ENCODE data around the gene LYRM1.

DNA sequence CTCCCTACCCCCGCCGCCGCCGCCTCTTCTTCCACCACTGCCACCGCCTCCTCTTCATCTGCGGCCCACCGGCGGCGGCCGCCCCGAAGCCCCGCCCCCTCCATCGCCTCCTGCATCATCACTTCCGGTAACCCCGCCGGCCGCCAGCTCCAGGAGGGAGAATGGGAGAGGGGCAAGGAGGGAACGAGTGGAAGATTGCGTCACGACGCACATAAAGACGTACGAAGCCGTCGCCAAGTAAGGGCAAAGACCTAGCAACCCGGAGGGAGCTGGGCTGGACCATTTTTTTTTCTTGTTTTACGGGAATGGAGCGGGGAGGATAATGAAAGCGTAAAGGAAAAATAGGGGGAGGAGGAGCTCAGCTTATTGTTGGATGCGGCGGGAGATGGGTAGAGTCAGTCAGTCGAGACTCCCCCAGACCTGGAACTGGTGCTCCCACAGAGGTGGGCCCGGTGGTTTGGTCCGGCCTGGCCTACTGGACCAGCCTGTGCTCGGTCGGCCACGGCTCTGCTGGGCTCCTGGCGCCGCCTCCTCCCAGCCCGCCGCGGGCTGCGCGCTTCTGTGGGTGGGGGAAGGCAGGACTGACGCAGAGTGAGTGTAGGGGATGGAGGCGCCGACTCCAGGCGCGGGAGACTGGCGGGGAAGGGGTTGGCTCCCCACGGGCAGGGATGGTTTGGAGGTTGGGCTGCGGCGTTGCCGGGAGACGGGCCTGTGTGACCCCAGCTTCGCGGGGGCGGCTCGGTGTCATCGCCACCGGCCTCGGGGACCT, at the start of gene LYRM1, which contains the start of gene DCUN1D3:
- TF ChIP-seq, protein P1, sequence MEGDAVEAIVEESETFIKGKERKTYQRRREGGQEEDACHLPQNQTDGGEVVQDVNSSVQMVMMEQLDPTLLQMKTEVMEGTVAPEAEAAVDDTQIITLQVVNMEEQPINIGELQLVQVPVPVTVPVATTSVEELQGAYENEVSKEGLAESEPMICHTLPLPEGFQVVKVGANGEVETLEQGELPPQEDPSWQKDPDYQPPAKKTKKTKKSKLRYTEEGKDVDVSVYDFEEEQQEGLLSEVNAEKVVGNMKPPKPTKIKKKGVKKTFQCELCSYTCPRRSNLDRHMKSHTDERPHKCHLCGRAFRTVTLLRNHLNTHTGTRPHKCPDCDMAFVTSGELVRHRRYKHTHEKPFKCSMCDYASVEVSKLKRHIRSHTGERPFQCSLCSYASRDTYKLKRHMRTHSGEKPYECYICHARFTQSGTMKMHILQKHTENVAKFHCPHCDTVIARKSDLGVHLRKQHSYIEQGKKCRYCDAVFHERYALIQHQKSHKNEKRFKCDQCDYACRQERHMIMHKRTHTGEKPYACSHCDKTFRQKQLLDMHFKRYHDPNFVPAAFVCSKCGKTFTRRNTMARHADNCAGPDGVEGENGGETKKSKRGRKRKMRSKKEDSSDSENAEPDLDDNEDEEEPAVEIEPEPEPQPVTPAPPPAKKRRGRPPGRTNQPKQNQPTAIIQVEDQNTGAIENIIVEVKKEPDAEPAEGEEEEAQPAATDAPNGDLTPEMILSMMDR (IDR thresholded peaks at IDR 0.05; ENCODE audit: poor library complexity, severe bottlenecking), result no peak
- peak; percentile 83 for TF ChIP-seq EP300 (conservative IDR thresholded peaks at IDR 0.05; ENCODE audit: poor library complexity, severe bottlenecking)
- TF ChIP-seq TAF1 (IDR thresholded peaks at IDR 0.05; ENCODE audit: low read depth), result no peak
- TF ChIP-seq RAD21 (conservative IDR thresholded peaks at IDR 0.05), result no peak
- TF ChIP-seq POLR2AphosphoS5 (IDR thresholded peaks at IDR 0.05), result peak; percentile 87
- TF ChIP-seq EZH2 (IDR thresholded peaks at IDR 0.05; ENCODE audit: borderline replicate concordance, insufficient read depth, low read length, poor library complexity, severe bottlenecking), result no peak
- TF ChIP-seq MXI1 (conservative IDR thresholded peaks at IDR 0.05; ENCODE audit: poor library complexity, severe bottlenecking), result peak; percentile 68
- TF ChIP-seq, protein P2, sequence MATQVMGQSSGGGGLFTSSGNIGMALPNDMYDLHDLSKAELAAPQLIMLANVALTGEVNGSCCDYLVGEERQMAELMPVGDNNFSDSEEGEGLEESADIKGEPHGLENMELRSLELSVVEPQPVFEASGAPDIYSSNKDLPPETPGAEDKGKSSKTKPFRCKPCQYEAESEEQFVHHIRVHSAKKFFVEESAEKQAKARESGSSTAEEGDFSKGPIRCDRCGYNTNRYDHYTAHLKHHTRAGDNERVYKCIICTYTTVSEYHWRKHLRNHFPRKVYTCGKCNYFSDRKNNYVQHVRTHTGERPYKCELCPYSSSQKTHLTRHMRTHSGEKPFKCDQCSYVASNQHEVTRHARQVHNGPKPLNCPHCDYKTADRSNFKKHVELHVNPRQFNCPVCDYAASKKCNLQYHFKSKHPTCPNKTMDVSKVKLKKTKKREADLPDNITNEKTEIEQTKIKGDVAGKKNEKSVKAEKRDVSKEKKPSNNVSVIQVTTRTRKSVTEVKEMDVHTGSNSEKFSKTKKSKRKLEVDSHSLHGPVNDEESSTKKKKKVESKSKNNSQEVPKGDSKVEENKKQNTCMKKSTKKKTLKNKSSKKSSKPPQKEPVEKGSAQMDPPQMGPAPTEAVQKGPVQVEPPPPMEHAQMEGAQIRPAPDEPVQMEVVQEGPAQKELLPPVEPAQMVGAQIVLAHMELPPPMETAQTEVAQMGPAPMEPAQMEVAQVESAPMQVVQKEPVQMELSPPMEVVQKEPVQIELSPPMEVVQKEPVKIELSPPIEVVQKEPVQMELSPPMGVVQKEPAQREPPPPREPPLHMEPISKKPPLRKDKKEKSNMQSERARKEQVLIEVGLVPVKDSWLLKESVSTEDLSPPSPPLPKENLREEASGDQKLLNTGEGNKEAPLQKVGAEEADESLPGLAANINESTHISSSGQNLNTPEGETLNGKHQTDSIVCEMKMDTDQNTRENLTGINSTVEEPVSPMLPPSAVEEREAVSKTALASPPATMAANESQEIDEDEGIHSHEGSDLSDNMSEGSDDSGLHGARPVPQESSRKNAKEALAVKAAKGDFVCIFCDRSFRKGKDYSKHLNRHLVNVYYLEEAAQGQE (IDR thresholded peaks at IDR 0.05; ENCODE audit: borderline replicate concordance), result peak; percentile 96
- TF ChIP-seq SMC3 (conservative IDR thresholded peaks at IDR 0.05; ENCODE audit: poor library complexity), result peak; percentile 30

All from neural cell (in vitro differentiated cells).